Skin epidermis (tissue), 12 donors: ENCODE data around the gene LRRC27.
"Not testable (repeated sequence)": the region's sequence is repeated elsewhere in the genome, so short reads cannot be mapped to it uniquely, and the experiment has no call there.

ENCODE experiments used
- H3K27ac ChIP-seq, 21 experiments: fragments of 200-600 bp; sonication (generic) in 11 of 21; one replicate each; pipeline ENCODE4 v1.5.0; 2020; ENCODE audit warnings: mild to moderate bottlenecking in 3 of 21, inconsistent platforms in 2 of 21, moderate library complexity in 2 of 21
- H3K4me3 ChIP-seq, 7 experiments: fragments of 200-600 bp; sonication (generic) in 2 of 7; one replicate each; pipeline ENCODE4 v1.5.0; 2020; ENCODE audit warnings: inconsistent platforms in 2 of 7, mild to moderate bottlenecking in 2 of 7, moderate library complexity in 1 of 7

Gene LRRC27

DNA sequence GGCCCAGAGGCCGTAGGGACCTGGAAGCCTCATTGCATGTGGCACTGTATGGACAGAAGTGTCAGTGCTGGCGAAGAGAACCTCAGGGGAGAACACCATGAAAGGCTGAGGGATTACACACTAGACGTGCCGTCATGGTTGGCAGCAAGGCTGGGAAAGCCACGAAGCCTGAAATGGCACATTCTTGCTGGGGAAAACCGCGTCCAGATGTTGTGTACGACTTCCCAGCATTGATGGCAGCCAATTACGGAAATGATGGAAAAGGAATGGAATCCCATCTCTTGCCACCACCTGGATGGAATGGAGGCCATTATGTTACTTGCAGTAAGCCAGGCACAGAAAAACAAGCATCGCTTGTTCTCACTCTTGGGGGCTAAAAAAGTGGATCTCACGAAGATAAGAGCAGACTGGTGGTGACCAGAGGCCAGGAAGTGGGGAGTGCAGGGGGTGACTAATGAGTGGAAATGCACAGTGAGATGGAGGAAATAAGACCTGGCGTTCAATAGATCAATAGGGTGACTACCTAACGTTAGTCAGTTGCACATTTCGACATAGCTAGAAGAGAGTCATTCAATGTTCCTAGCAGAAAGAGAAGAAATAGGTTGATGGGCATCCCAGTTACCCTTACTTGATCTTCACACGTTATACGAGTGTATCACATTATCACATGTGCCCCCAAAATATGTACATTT is 50.4 kb downstream of the LRRC27 start:
- H3K27ac ChIP-seq: peak overlapping the region in 10 of 21 experiments; percentile 7 to 77 (median 48)
- H3K4me3 ChIP-seq: no peak overlapping the region

- Histone ChIP-seq H3K4me3 (no peak overlapping the region), H3K27ac (peak overlapping the region in 5 of 21 experiments; percentile 32 to 77 (median 49))
These were observed 51.1 kb downstream of the LRRC27 start for GRCh38 chr10:132383101-132383500.

DNA sequence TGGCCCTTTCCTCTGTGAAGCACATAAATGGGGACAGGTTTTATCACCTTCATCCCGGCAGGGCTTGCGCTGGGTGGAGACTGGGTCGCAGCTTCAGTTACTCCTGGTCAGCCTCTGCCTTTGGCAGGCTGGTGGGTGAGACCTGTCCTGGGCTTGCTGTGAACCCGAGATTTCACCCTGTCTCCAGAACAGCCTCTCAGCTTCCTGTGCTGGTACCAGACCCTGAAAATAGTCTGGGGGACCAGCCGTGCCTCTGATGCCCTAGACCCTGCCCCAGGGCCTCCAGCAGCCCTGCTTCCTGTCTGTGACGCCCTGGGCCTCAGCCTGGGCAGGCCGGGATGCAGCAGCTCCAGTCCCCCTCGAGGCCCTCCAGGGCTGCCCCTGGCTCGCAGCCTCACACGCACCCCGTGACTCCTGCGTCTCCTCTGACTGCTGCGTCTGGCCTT is 51.8 kb downstream of the LRRC27 start:
- Histone ChIP-seq H3K27ac (peak overlapping the region in 2 of 21 experiments; percentile 50 to 56), H3K4me3 (no peak overlapping the region)

- no peak overlapping the region for H3K4me3 ChIP-seq
- peak overlapping the region in 5 of 21 experiments; percentile 4 to 56 (median 30) for H3K27ac ChIP-seq
These were observed 52.8 kb downstream of the LRRC27 start for GRCh38 chr10:132384618-132385388.

DNA sequence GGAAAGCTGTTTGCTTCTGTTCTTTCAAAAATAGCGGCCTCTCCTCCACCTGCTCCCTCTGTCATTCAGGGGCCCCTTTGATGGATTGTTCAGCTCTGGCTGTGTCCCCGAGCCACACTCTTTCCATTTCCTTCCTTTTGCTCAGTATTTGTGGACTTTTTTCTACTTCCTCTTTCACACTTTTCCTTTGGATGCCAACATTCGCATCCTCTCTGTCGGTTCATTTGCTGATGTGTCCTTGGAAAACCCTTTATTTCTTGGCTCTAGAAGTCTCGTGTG is 53.3 kb downstream of the LRRC27 start:
- Histone ChIP-seq H3K4me3 (no peak overlapping the region), H3K27ac (peak overlapping the region in 6 of 21 experiments; percentile 4 to 56 (median 30))

GRCh38 chr10:132385721-132386418 is 53.9 kb downstream of the LRRC27 start:
- H3K27ac ChIP-seq: peak overlapping the region in 4 of 21 experiments; percentile 30 to 56 (median 50)
- no peak overlapping the region for H3K4me3 ChIP-seq

DNA sequence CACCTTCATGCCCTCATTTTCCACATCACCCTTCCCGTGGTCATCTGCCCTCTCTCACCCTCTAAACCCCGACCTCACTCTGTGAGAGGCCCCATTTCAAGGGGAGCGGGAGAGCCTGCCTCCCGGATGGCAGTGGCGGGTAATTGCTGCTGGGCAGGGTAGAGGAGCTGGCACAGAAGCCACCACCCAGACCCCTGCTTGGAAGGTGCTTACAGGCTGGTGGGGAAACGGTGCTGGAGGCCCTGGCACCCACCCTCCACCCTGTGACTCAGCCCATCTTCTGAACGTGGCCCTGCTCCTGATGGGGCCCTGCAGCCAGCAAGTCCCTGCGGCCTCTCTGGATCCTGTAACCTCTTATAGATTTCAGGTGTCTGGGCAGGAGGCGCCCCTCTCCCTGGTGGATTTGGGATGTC is 54.4 kb downstream of the LRRC27 start:
- peak overlapping the region in 3 of 21 experiments; percentile 18 to 67 (median 51) for H3K27ac ChIP-seq

DNA sequence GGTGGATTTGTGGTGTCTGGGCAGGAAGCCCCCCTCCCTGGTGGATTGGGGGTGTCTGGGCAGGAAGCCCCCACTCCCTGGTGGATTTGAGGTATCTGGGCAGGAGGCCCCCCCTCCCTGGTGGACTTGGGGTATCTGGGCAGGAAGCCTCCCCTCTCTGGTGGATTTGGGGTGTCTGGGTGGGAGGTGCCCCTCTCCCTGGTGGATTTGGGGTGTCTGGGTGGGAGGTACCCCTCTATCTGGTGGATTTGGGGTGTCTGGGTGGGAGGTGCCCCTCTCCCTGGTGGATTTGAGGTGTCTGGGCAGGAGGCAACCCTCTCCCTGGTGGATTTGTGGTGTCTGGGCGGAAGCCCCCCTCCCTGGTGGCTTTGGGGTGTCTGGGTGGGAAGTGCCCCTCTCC is 54.9 kb downstream of the LRRC27 start:
- H3K27ac ChIP-seq: peak overlapping the region in 5 of 21 experiments; percentile 30 to 67 (median 50)
- not testable (repeated sequence) for H3K4me3 ChIP-seq

More for the DNA sequence above, 54.4 kb downstream of the LRRC27 start:
- H3K4me3 ChIP-seq: no peak overlapping the region

DNA sequence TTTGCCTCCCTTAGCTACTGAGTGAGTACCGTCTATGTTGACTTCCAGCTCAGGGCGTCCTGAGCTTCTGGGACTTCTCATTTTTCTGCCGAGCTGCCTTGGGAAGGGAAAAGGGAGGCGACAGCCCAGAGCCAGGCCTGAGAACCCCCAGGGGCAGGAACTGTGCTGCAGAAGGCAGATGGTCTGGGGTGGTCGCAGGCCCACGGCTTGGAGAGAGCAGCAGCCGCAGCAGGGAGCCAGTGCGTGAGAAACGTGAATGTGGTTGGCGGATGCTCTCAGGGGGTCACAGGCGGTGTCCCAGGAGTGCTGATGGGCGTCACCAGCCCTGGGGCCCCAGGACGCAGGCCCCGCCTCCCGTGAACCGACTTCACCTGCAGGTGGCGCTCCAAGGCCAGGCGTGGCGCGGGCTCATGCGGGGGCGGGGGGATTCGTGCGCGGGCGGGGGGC is 55.8 kb downstream of the LRRC27 start:
- H3K27ac ChIP-seq: peak overlapping the region in 16 of 21 experiments; percentile 3 to 67 (median 39)
- H3K4me3 ChIP-seq: no peak overlapping the region

DNA sequence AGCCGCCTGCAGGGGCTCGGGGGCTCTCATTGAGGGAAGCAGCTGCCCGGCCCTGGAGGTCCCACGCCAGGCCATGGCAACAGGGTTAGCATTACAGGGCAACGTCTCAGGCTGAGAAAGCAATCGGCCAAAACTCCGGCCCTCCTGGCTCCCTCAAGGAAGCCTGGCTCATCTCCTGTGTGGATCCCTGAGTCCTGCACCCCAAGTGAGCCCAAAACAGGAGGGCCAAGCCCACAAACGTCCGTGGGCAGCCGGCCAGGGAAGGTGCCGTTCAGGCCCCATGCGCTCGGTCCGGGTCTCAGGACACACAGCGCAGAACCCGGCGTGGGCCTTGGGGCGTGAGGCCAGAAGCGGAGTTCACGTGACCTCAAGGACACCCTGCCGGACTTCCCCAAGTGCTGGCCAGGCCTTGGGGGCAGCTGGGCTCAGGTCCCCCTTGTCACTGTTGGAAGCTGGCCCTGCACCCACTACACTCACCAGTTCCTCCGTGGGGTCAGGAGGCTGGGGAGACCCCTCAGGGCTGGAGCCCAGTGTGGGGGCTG is 57.0 kb downstream of the LRRC27 start:
- Histone ChIP-seq H3K4me3 (no peak overlapping the region), H3K27ac (peak overlapping the region in 5 of 21 experiments; percentile 11 to 45 (median 38))

- Histone ChIP-seq H3K27ac (peak overlapping the region in 4 of 21 experiments; percentile 11 to 45 (median 38)), H3K4me3 (no peak overlapping the region)
These were observed 57.6 kb downstream of the LRRC27 start for GRCh38 chr10:132389433-132390169.

GRCh38 chr10:132390170-132390920 is 58.4 kb downstream of the LRRC27 start:
- Histone ChIP-seq H3K27ac (no peak overlapping the region), H3K4me3 (no peak overlapping the region)

GRCh38 chr10:132390921-132391675 is 59.1 kb downstream of the LRRC27 start:
- no peak overlapping the region for H3K27ac ChIP-seq

GRCh38 chr10:132391676-132392020 is 59.7 kb downstream of the LRRC27 start:
- Histone ChIP-seq H3K27ac (no peak overlapping the region), H3K4me3 (no peak overlapping the region)

More at GRCh38 chr10:132390921-132391675, 59.1 kb downstream of the LRRC27 start:
- no peak overlapping the region for H3K4me3 ChIP-seq

- Histone ChIP-seq H3K4me3 (no peak overlapping the region), H3K27ac (no peak overlapping the region)
These were observed 60.3 kb downstream of the LRRC27 start for GRCh38 chr10:132392184-132392800.

- H3K4me3 ChIP-seq: no peak overlapping the region
- H3K27ac ChIP-seq: peak overlapping the region in 3 of 21 experiments; percentile 14 to 34 (median 18)
These were observed 61.1 kb downstream of the LRRC27 start for GRCh38 chr10:132392811-132393694.
